ENCODE measurements around the gene OTOF. TPM values are rescaled to one million over a fixed set of nuclear protein-coding genes. Genes with fewer than 3 reads are reported as not detected.

The OTOF gene
- total RNA-seq, 1 donor from 2014 or later: 0.26 TPM

DNA sequence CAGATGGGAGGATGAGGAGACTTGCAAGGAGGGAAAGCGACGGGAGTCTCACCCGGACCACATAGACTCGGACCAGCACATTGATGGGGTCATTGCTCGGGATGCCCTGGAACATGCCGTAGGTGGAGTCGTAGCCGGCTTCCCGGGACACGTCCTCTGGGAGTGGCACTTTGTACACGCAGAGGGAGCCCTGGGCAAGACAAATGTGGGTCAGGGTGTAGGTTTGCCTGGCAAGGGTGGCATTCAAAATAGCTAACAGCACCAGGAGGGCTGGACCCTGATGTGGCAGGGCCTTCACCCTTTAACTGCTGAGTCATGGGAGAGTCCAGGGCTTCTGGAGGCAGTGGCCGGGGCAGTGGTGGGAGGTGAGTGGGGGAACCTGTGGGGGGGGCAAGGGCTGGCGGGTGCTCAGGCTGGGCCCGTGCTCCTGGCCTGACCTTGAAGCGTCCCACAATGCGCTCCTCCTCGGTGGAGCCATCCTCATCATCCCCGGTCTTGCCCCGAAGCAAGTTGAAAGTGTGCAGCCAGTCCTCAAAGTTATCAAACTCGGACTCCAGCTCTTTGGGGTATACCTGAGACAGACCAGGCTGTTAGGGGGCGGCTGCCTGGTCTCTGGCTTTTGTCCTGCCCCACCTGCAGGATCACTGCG is 11.1 kb downstream of the OTOF start:
- no peak for DNase-seq (ENCODE audit: low spot score)

GRCh38 chr2:26465981-26466471 is 11.9 kb downstream of the OTOF start:
- no peak for DNase-seq (ENCODE audit: low spot score)

DNA sequence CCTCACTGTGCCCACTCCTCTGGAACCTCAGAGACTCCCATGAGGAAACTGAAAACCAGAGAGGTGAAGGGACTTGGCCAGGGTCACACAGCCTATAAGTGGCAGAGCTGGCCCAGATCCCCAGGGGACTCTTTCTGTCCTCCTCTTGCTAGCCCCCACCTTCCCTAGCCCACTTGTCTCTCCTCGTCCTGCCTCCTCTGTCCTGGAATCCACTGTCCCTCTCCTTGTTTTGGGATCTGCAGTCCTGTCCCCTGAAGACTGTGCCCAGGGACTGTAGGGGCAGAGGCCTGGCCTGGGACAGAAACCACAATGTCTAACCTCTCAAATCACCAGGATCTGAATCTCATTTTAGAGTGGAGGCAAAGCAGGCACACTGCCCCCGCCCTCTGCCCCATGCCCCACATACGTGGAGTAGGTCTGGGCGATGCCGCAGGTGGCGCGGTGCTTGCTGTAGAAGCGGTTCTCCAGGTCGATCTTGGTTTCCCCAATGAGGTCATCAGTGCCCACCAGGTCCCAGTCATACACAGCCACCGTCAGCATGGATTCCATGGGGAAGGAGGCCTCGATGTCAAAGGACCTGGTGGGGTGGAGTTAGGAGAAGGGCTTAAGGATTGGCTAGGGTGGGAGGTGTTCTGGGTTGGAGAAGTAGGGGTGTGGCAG is 12.5 kb downstream of the OTOF start:
- no peak for DNase-seq (ENCODE audit: low spot score)

DNA sequence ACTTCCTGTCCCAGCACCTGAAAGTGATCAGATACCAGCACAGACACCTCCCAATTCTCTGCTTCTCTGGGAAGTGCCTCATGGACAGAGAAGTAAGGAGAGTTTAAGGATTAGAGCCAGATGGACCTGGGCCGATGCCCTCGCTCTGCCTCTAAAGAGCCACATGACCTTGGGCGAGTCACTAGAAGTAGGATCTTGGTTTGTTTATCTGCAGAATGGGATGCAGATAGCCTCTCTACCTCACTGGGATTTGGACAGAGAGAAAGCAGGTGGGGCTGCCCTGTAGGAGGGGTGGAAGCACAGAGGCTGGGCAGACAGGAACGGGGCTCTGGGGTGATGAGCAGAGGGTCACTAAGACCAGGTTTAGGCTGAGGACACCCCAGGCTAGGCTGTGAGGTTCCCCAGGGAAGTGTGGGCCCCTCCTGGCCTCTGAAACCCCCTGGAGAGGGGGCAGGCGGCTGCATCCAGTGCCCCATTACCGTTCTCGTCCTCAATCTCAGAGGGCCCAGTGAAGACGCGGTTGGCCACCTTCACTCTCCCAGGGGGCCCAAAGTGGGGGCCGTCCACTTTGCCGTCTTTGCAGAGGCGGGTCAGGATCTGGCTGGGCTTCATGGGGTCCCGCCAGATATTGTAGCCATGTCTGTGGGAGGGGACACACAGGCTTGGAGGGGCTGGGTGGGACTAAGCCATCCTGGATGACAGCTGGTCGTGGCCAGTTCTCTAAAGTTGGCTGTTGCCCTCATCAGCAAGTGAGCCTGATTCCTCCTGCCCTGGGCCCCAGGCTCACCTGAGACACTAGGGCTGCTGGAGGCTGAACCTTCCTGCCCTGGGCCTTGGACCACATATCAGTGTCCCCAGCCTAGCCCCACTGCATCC is 13.3 kb downstream of the OTOF start:
- no peak for DNase-seq (ENCODE audit: low spot score)

DNA sequence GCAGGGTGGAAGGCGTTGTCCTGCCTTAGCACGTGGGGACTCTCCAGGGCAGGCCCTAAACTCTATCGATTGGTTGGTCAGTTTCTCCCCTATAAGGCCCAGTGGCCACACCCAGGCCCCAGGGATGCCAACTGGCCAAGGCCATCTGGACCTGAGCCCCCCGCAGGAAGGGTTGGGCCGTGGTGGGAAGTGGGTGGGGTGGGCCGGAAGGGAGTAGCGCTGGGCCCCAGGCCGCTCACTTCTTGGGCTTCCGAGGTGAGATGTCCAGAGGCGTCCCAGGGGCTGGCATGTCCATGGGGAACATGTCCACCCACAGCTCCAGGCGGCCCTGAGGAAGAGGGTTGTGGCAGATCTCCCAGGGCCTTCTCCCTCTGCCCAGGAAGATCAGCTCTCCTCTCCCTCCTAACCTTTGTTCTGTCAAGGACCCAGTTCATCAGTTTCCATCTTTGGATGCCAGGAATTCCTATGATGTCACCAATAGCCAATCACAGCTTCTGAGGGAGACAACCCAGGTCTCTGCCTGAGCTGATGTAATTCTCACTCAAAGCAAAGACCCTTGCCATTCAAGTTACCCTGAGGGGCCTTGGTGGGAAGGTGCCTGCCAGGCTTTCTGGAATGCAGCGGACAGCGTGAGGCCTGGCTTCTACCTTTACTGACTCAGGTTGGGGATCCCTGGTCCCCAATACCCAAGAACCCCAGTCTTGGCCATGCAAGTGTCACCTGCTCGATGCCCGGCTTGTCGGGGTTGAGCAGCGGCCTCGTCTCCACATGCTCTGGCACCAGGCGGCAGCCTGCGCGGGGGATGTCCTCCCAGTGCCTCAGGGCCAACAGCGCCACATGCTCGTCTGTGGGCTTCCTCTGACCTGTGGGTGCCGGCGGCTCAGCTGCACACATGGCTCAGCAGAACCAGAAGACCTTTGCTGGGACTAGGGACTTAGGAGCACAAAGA is 14.4 kb downstream of the OTOF start:
- DNase-seq (ENCODE audit: low spot score): no peak

- DNase-seq (ENCODE audit: low spot score): no peak
These were observed 15.2 kb downstream of the OTOF start for GRCh38 chr2:26462511-26463243.

GRCh38 chr2:26462100-26462499 is 15.8 kb downstream of the OTOF start:
- no peak for DNase-seq (ENCODE audit: low spot score)

- no peak for DNase-seq (ENCODE audit: low spot score)
These were observed 16.3 kb downstream of the OTOF start for GRCh38 chr2:26461601-26462023.

DNA sequence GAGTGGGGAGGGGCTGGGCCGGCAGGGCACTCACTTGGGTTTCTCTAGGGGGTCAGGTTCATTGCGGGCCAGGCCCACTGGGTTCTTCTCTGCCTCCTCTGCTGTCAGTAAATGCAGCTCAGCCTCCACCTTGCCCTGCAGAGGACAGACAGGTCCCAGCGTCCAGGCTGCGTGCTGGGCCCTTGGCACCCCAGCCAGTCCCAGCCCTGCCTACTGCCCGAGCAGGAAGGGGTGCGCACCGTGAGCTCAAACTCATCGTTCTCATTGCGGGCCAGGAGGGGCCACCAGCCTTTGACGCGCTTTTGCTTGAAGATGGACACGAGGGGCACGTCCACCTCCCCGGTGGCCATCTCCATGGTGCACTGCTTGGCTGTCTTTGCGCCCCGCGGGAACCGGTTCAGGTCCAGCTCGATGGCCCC is 17.3 kb downstream of the OTOF start:
- DNase-seq (ENCODE audit: low spot score): peak; percentile 80

- peak; percentile 73 for DNase-seq (ENCODE audit: low spot score)
These were observed 17.8 kb downstream of the OTOF start for GRCh38 chr2:26459991-26460612.

DNA sequence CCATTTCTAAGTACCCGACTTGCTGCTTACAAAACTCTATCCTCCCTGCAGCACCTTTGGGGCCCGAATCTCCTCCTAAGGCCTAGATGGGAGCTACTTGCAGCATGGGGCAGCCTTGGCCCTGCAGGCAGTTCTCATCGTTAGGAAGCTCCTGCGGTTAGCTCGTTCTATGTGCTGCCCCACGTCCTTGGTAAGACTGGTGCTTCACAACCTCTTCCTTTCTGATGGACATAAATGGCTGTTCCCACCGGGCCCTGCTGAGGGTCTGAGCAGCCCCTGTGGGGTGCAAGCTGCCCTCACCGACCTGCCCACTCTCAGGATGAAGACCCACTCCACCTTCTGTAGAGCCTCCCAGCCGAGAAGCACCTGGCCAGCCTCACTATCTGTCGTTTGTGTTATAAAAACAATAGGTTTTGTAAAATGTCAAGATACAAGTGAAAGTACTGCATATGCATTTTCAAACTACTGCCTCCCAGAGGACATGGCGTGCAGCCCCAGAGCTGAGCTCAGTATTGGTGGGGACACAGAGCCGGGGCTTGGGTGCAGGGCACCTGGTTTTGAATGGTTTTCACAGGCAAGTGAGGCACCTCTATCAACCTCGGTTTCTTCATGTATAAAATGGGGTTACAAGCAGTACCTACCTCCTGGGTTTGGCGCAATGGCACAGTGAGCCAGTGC is 19.4 kb downstream of the OTOF start:
- no peak for DNase-seq (ENCODE audit: low spot score)

GRCh38 chr2:26457695-26458364 is 20.1 kb downstream of the OTOF start:
- peak; percentile 64 for DNase-seq (ENCODE audit: low spot score)

DNA sequence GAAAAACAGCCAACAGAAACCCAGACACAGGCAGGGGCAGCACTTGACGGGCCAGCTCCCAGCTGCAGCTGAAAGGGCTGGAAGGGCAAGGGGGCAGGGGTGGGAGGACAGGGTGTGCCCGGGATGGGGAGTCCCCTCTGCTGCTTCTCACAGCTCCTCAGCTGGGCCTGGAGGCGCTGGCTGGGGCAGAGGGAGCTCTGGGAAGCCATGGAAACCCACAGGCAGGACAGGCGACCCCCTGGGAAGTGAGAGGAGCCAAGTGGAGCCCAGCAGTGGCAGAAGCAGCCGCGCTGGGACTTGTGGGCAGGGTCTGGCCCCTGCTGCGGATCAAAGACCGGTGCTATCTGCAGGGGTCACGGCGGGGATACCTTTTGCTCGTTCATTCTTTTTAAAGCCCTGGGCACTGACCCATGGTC is 20.7 kb downstream of the OTOF start:
- peak; percentile 82 for DNase-seq (ENCODE audit: low spot score)

GRCh38 chr2:26456440-26457250 is 21.3 kb downstream of the OTOF start:
- peak; percentile 76 for DNase-seq (ENCODE audit: low spot score)

DNA sequence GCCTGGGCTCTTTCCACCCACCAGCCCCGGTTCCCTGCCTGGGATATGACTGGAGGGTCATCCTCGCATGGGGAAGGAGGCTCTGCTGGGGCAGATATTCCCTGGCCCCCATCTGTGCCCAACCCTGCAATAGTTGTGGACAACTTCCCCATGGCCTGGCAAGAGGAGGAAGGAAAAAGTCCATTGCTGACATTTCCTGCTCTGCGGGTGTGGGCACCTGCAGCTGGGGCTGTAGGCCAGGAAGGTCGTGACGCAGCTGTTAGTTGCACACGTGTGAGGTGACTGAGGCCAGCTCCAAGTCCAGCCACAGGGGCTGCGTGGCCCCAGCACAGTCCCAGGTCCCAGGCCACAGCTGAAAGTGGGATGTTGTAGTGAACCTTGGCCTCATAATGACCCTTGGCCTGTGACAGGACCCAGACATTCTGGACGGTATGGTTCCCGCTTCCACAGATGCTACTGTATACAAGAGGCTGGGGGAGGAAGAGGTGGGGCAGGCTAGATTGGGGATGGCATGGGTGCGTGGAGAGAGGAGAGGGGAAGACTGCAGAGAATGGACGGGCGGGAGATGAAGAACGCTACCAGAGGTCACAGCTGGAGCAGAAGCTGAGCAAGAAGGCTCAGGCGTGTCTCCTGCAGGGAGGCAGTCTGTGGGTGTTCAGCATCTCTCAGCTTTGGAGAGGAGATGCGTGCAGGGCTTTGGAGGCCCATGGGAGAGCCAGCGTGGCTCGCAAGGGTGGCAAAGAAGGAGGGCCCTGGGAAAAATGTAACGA is 22.1 kb downstream of the OTOF start:
- DNase-seq (ENCODE audit: low spot score): peak; percentile 89

GRCh38 chr2:26455037-26455669 is 22.8 kb downstream of the OTOF start:
- peak; percentile 88 for DNase-seq (ENCODE audit: low spot score)

All from mesenteric fat pad (tissue), 1 donor.